Stimulated activated CD8-positive, alpha-beta memory T cell treated with anti-CD3 and anti-CD28 coated beads, Interleukin-12 subunit alpha, Interleukin-12 subunit beta, amount 100 ng/mL, for 1 hour (primary cell): Measurements from ENCODE around the gene TMIGD3.
"Not testable (repeated sequence)": the region's sequence is repeated elsewhere in the genome, so short reads cannot be mapped to it uniquely, and the experiment has no call there.

Experiments
- DNase-seq: peaks from one replicate; pipeline ENCODE4 v3.0.0-alpha.2; 2020; ENCODE audit warnings: low read depth

The TMIGD3 gene

GRCh38 chr1:111503585-111504060, at the start of gene TMIGD3, which contains the start of gene ADORA3:
Gene TMIGD3 (minus strand): TSS chr1:111503633. CDS start chr1:111503354, 279 bp downstream.
Gene ADORA3 (minus strand): TSS chr1:111503633. CDS start chr1:111503354, 279 bp downstream.
- no peak for DNase-seq

- no peak for DNase-seq
Observed at GRCh38 chr1:111553196-111553595, 49.8 kb upstream of the TMIGD3 start.

GRCh38 chr1:111552587-111552986, 49.2 kb upstream of the TMIGD3 start:
- DNase-seq, result no peak

GRCh38 chr1:111551623-111552411, 48.4 kb upstream of the TMIGD3 start:
- no peak for DNase-seq

- DNase-seq, result not testable (repeated sequence)
Observed at GRCh38 chr1:111547786-111548185, 44.4 kb upstream of the TMIGD3 start.

- no peak for DNase-seq
Observed at GRCh38 chr1:111542187-111542586, 38.8 kb upstream of the TMIGD3 start.

GRCh38 chr1:111541721-111542120, 38.3 kb upstream of the TMIGD3 start:
- no peak for DNase-seq

- no peak for DNase-seq
Observed at GRCh38 chr1:111540928-111541327, 37.5 kb upstream of the TMIGD3 start.

- no peak for DNase-seq
Observed at GRCh38 chr1:111538343-111539025, 35.1 kb upstream of the TMIGD3 start.

GRCh38 chr1:111535256-111536191, 32.1 kb upstream of the TMIGD3 start:
- DNase-seq, result no peak

GRCh38 chr1:111520053-111520452, 16.6 kb upstream of the TMIGD3 start:
- no peak for DNase-seq

- no peak for DNase-seq
Observed at GRCh38 chr1:111517469-111518225, 14.2 kb upstream of the TMIGD3 start.

- DNase-seq, result no peak
Observed at GRCh38 chr1:111516005-111516535, 12.6 kb upstream of the TMIGD3 start.

GRCh38 chr1:111515291-111516004, 12.0 kb upstream of the TMIGD3 start:
- DNase-seq, result no peak

GRCh38 chr1:111513410-111514020, 10.1 kb upstream of the TMIGD3 start:
- no peak for DNase-seq

- no peak for DNase-seq
Observed at GRCh38 chr1:111512931-111513330, 9.5 kb upstream of the TMIGD3 start.

- no peak for DNase-seq
Observed at GRCh38 chr1:111512132-111512889, 8.9 kb upstream of the TMIGD3 start.

GRCh38 chr1:111511370-111511769, 7.9 kb upstream of the TMIGD3 start:
- no peak for DNase-seq

GRCh38 chr1:111509997-111510375, 6.6 kb upstream of the TMIGD3 start:
- DNase-seq, result no peak
